Embryonic facial prominence (tissue), 1 donor: ENCODE measurements around the gene APLN.

ENCODE experiments used
- DNase-seq: peaks from one replicate; pipeline ENCODE4 v3.0.0-alpha.2; 2016; ENCODE audit errors: extremely low spot score

The APLN gene

GRCh38 chrX:129654652-129655546, at the start of gene APLN:
TSS of gene APLN (minus strand) at chrX:129654956. CDS start at chrX:129654630, 326 bp downstream.
- no peak for DNase-seq

GRCh38 chrX:129704491-129704890, 49.7 kb upstream of the APLN start:
- DNase-seq, result no peak

GRCh38 chrX:129701624-129702069, 46.9 kb upstream of the APLN start:
- no peak for DNase-seq

DNA sequence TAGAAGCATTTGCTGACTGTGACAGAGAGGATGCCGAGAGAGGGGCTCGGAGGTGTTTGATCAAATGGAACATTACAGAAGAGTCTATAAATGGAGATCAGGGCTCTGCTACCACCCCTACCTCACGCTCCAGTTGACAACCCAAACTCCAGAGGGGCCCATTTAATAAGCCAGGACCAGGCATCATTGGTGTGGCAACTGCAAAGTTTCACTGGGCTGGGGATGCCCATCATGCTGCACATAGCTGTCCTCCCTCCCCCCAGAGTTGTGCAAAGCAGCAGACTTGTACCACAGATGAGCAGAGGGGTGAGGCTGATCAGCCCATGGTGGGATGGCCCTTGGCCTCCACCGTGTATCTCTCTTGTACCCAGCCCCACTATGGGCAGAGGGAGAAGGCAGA, 45.8 kb upstream of the APLN start:
- no peak for DNase-seq

- no peak for DNase-seq
Measured at GRCh38 chrX:129698150-129698549, 43.4 kb upstream of the APLN start.

- no peak for DNase-seq
Measured at GRCh38 chrX:129697204-129697829, 42.6 kb upstream of the APLN start.

DNA sequence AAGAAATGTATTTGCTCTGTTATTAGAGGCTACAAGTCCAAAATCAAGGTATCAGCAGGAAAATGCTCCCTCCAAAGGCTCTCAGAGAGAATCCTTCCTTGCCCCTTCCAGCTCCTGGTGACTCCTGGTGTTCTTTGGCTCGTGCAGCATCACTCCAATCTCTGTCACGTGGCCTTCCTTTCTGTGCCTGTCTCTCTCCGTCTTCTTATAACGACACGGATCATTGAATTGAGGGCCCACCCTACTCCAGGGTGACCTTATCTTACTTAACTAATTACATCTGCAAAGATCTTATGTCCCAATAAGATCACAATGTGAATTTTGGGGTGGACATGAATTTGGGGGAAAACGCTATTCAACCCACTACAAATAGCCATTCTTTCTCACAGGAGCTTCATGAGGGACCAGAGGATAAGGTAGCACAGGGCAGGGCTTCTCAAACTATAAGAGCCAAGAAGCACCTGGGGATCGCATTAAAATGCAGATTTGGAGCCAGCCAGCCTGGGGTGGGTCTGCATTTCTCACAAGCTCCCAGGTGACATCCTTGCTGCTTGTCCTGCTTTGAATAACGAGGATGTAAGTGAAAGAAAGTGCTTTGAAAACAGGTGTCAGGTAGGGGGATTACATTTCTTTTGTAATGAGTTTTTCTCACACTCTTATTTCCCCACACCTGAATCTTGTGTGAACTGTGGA, 41.9 kb upstream of the APLN start:
- DNase-seq, result no peak

- no peak for DNase-seq
Measured at GRCh38 chrX:129695937-129696336, 41.2 kb upstream of the APLN start.

DNA sequence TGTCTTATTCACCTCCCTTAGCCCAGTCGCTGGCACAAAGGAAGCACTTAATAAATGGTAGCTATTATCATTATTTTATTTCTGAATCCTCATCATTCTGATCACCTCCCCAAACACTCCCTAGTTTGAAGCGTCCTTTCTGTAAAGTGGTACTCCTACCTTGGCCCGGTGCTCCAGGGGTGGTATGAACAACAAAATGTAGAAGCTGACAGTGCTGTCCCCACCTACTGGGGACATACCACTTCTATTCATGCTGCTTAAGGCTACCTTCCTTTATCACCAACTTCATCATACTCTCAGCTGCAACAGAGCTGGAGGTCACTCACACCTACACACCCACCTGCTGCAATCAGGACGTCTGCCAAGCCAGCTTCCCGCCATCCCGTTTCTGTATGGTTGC, 40.8 kb upstream of the APLN start:
- no peak for DNase-seq

- no peak for DNase-seq
Measured at GRCh38 chrX:129694805-129695204, 40.0 kb upstream of the APLN start.

DNA sequence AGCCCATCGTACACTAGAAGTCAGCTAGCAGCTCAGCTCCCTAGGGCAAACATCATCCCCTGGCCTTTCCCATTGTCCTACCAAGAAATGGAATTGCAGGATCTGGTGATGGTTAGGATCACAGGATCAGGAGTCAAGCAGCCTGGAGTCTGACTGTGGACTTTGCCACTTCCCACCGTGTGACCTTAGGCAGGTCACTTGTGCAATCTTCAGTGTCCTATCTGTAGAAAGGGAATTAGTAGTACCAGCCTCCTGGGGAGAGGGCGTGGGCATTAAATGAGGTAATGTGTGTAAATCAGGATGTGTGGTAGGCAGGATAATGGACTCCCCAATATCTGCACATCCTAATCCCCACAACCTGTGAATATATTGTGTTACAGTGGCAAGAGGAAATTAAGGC, 38.6 kb upstream of the APLN start:
- no peak for DNase-seq

DNA sequence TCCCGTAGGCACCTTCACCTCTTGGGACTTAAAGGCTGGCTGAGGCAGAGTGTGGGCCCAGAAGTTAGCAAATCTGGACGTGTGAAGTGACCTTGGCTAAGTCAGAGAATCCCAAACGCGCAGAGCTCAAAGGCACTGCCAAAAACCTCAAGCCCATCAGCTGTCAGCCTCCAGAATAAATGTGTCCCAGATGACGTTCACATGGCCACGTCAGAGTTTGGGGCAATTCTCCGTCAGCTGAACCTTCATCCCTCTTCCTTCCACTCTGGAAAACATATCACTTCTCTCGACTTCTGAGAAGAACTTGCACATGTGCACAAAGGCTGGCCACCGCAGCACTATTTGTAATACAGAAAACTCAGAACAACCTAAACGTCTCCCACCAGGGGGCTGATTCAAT, 35.7 kb upstream of the APLN start:
- DNase-seq, result no peak

- no peak for DNase-seq
Measured at GRCh38 chrX:129689796-129690195, 35.0 kb upstream of the APLN start.

DNA sequence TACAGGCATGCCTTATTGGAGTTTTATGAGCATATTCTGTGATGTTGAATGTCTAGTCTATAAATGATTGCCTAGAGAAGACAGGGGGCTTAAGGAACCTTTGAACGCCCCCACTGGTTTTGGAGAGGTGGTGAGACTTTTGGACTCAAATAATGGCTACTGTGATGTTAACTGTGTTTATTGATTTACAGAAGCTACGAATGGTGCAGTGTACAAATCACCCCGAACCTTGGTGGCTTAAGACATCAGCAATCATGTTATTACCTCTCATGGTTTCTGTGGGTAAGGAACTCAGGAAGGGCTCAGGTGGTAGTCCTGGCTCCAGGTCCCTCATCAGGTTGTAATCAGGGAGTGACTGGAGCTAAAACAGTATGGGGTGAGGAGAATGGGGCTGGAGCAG, 33.3 kb upstream of the APLN start:
- no peak for DNase-seq

DNA sequence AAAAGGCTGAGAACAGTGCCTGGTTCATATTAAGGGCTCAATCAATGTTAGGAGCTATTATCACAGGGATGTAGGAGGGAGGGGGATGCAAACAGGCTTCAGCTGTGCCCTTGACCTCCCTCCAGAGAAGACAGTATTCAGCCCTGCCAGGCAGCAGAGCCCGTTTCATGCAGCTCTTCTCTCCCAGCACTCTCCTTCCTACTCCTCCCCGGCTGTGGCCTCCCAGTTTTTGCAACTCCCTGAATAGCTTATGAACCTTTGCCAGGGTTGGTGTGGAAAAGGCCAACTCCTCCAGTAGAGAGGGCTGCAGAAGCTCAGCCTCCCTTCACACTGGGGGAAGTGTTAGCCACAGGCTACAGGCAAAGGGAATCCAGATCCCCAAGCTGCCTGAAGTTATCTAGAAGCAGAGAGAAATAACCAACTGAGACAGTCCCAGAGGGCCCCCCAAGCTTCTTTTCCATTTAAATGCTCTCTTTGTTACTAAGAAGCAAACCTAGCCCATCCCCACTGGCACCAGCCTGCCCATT, 31.7 kb upstream of the APLN start:
- no peak for DNase-seq

DNA sequence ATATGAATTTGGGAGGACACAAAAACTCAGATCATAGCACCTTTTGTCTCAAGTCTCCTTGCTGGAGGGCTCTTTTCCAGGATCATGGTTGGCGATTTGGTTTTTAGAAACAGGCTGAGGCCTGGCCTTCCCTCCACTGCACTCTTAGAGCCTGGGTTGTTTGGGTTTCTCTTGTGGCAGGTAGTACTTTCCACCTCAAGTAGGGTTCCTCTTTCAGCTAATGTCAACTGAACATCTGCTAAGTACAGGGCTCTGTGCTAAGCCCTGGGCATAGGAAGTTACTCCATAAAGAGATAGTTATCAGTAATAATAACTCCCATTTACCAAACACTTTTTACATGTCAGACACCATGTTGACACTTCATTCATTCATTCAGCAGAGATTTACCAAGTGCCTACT, 28.2 kb upstream of the APLN start:
- no peak for DNase-seq

GRCh38 chrX:129679901-129680300, 25.1 kb upstream of the APLN start:
- no peak for DNase-seq

DNA sequence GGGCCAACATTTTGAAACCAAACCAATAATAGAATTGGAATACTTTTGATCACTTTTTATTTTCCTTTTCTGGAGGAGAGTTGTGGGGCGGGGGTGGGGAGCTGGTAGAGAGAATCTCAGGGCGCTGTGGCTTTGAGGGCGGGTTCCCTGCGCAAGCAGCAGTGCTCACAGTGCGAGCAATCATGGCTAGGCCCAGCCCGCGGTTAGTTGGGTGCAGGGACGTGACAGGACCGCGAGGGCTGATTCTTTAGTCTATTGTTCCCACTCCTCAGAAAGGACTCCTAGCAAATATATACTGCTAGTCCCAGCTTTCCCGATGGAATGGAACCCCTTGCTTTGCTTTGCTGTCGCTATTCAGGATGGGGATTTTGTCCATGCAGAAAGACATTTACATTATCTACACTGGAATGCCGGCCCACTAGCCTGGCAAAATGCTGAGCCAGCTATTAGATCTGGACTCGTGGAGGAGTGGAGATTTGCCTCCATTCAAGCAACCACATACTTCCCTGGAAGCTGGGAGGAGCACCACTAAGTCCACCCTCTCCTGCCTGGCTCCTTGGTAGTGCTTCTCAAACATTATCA, 23.9 kb upstream of the APLN start:
- no peak for DNase-seq

- no peak for DNase-seq
Measured at GRCh38 chrX:129667412-129667811, 12.7 kb upstream of the APLN start.

DNA sequence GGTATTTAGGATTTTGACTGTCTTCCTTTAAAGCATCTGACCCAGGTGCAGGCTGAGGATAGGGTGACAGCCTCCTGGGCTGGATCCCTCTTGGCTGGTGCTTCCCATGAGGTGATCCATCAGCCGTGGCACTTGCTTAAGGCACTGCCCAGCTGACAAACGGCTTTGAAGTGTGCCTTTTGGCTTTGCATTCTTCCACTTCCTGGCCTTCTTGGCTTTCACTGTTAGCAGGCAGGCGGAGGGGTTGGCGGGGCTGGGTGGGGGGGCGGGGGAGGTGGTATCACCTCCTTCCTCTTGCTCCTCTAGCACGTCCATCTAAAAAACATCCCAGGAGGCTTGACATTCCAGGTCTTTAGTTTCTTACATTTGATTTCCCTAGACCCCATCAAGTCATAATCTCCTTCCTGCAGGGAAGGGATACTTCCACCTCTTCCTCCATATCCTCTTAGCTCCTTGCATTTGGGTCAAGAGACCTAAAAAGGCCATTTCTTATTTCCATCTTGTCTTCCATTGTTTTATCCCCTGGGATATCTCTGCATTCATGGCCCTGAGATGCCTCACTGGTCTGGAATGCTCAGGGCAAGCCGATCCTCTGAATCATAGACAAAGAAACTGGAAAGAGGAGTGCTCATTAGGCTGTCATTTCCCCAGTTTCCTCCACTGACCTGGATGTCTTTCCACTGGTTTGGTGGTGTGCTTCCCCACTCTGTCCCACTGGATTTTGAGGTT, 11.3 kb upstream of the APLN start:
- no peak for DNase-seq

DNA sequence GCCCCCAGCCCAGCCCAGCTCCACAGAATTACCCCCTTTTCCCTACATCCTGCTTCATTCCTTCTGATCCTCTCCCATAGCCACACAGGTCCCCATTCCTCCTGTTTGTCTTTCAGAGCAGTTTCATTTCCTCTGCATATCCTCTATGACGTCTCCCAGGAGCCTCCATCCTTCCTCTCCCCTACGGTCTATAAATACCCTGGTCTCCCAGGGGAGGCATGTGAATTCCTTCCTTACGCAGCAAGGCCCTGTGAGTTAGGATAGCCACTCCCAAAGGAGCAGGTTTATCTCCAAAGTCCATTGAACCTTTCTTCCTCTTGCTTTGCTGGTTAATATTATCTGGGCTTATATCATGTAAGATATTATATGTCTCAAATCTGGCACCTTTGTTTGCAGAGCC, 8.4 kb upstream of the APLN start:
- no peak for DNase-seq
